Trophoblast cell (in vitro differentiated cells and primary cell): ENCODE results near the gene SPRR2A.
A peak's percentile ranks its signal among the peaks of the same experiment; 100 is the strongest.

Experiments
- DNase-seq, 2 donors: peaks; one replicate each; pipeline ENCODE4 v3.0.0-alpha.2; 2016
- H2AFZ ChIP-seq: 2 replicates; pipeline ENCODE4 v1.6.1; 2013; ENCODE audit warnings: low read length, moderate library complexity, mild to moderate bottlenecking; ENCODE audit not compliant: insufficient read depth, poor library complexity
- H2AK5ac ChIP-seq: 2 replicates; pipeline ENCODE4 v1.6.1; 2013; ENCODE audit warnings: mild to moderate bottlenecking, low read length
- H2BK120ac ChIP-seq: 2 replicates; pipeline ENCODE4 v1.6.1; 2013; ENCODE audit warnings: low read length, mild to moderate bottlenecking, moderate library complexity; ENCODE audit not compliant: insufficient read depth, poor library complexity
- H2BK12ac ChIP-seq: 2 replicates; pipeline ENCODE4 v1.6.1; 2013; ENCODE audit warnings: mild to moderate bottlenecking, low read length, moderate library complexity
- H2BK5ac ChIP-seq: 2 replicates; pipeline ENCODE4 v1.6.1; 2013; ENCODE audit warnings: low read length, low read depth, moderate library complexity, mild to moderate bottlenecking; ENCODE audit not compliant: poor library complexity
- H3K14ac ChIP-seq: 2 replicates; pipeline ENCODE4 v1.6.1; 2013; ENCODE audit warnings: mild to moderate bottlenecking, low read length
- H3K18ac ChIP-seq: 2 replicates; pipeline ENCODE4 v1.6.1; 2013; ENCODE audit warnings: mild to moderate bottlenecking, low read length
- H3K23ac ChIP-seq: 2 replicates; pipeline ENCODE4 v1.6.1; 2013; ENCODE audit warnings: low read length
- H3K27ac ChIP-seq: 2 replicates; pipeline ENCODE4 v1.5.1; 2013; ENCODE audit warnings: low read depth, mild to moderate bottlenecking, inconsistent platforms, low read length, moderate library complexity
- H3K27me3 ChIP-seq: 2 replicates; pipeline ENCODE4 v1.6.1; 2013; ENCODE audit warnings: inconsistent platforms, mild to moderate bottlenecking, low read length, moderate library complexity; ENCODE audit not compliant: insufficient read depth
- H3K36me3 ChIP-seq, 2 experiments: 1 replicate in 1 of 2; 2 replicates in 1 of 2; pipeline ENCODE4 v1.6.1; 2013; ENCODE audit warnings: low read length in 2 of 2, mild to moderate bottlenecking in 2 of 2, moderate library complexity in 1 of 2; ENCODE audit not compliant: insufficient read depth in 2 of 2, control insufficient read depth in 1 of 2
- H3K4ac ChIP-seq: 2 replicates; pipeline ENCODE4 v1.6.1; 2013; ENCODE audit warnings: low read depth, mild to moderate bottlenecking, low read length, moderate library complexity
- H3K4me1 ChIP-seq, 2 experiments: 1 replicate in 1 of 2; 2 replicates in 1 of 2; pipeline ENCODE4 v1.6.1; 2013; ENCODE audit warnings: low read length in 2 of 2, mild to moderate bottlenecking in 2 of 2, moderate library complexity in 1 of 2; ENCODE audit not compliant: insufficient read depth in 2 of 2, control insufficient read depth in 1 of 2
- H3K4me2 ChIP-seq: 2 replicates; pipeline ENCODE4 v1.6.1; 2013; ENCODE audit warnings: inconsistent platforms, mild to moderate bottlenecking, low read length, moderate library complexity
- H3K4me3 ChIP-seq: 2 replicates; pipeline ENCODE4 v1.5.1; 2013; ENCODE audit warnings: mild to moderate bottlenecking, low read depth, low read length, inconsistent platforms
- H3K79me1 ChIP-seq: one replicate; pipeline ENCODE4 v1.6.1; 2013; ENCODE audit warnings: low read length
- H3K79me2 ChIP-seq: 2 replicates; pipeline ENCODE4 v1.6.1; 2013; ENCODE audit warnings: low read length, mild to moderate bottlenecking; ENCODE audit not compliant: control insufficient read depth, insufficient read depth, poor library complexity
- H3K9ac ChIP-seq: 2 replicates; pipeline ENCODE4 v1.6.1; 2013; ENCODE audit warnings: mild to moderate bottlenecking, low read length
- H3K9me3 ChIP-seq: 2 replicates; pipeline ENCODE4 v1.6.1; 2013; ENCODE audit warnings: low read depth, mild to moderate bottlenecking, control low read depth, inconsistent platforms, low read length; ENCODE audit not compliant: insufficient read depth
- H4K12ac ChIP-seq: 2 replicates; pipeline ENCODE4 v1.6.1; 2013; ENCODE audit warnings: low read depth, mild to moderate bottlenecking, low read length, moderate library complexity
- H4K8ac ChIP-seq: 2 replicates; pipeline ENCODE4 v1.6.1; 2013; ENCODE audit warnings: low read depth, mild to moderate bottlenecking, low read length, moderate library complexity
- H4K91ac ChIP-seq: one replicate; pipeline ENCODE4 v1.6.1; 2013; ENCODE audit warnings: low read depth, mild to moderate bottlenecking, low read length, moderate library complexity
- WGBS: extraction: QIAGEN DNeasy Blood & Tissue Kit; methylation state at CpG from one replicate; pipeline ENCODE4 v1.1.7; 2013; ENCODE audit warnings: missing lambda C conversion rate; ENCODE audit not compliant: insufficient read length, insufficient coverage; ENCODE audit errors: extremely low coverage; 5-methylcytosine and 5-hydroxymethylcytosine counted together

The SPRR2A gene

GRCh38 chr1:153032677-153033308 lies 24.5 kb downstream of the SPRR2A start:
- Histone ChIP-seq H3K18ac (no peak overlapping the region), H2BK120ac (no peak overlapping the region), H2AFZ (no peak overlapping the region), H3K9ac (no peak overlapping the region), H2BK5ac (no peak overlapping the region), H3K79me1 (no peaks in the 10 kb centered on the region), H4K8ac (no peak overlapping the region), H3K4ac (no peak overlapping the region), H3K27ac (no peak overlapping the region), H3K79me2 (no peaks in the 10 kb centered on the region), H3K4me2 (no peak overlapping the region), H3K9me3 (no peaks in the 10 kb centered on the region), H3K4me1 (no peaks in the 10 kb centered on the region), H4K91ac (no peak overlapping the region), H2AK5ac (no peak overlapping the region), H3K14ac (no peak overlapping the region), H3K23ac (no peak overlapping the region), H3K27me3 (no peaks in the 10 kb centered on the region), H3K36me3 (no peaks in the 10 kb centered on the region), H3K4me3 (no peak overlapping the region), H2BK12ac (no peak overlapping the region), H4K12ac (no peak overlapping the region)
- no CpG with 5 or more reads among the region's 3 CpGs for WGBS
- DNase-seq = peak; percentile 66 to 80

GRCh38 chr1:153032073-153032472 lies 25.2 kb downstream of the SPRR2A start:
- H3K4ac ChIP-seq = no peak overlapping the region
- no peak overlapping the region for H2BK5ac ChIP-seq
- no peak overlapping the region for H3K14ac ChIP-seq
- no peaks in the 10 kb centered on the region for H3K36me3 ChIP-seq
- H3K27me3 ChIP-seq = no peaks in the 10 kb centered on the region
- no peak overlapping the region for H4K8ac ChIP-seq
- H4K91ac ChIP-seq = no peak overlapping the region
- H2BK12ac ChIP-seq = peak overlapping the region; percentile 44
- no peak overlapping the region for H3K27ac ChIP-seq
- no peak for DNase-seq
- no peaks in the 10 kb centered on the region for H3K9me3 ChIP-seq
- H3K9ac ChIP-seq = no peak overlapping the region
- no peaks in the 10 kb centered on the region for H3K4me1 ChIP-seq
- H3K4me2 ChIP-seq = no peak overlapping the region
- no peak overlapping the region for H3K4me3 ChIP-seq
- H3K79me1 ChIP-seq = no peaks in the 10 kb centered on the region
- no peak overlapping the region for H3K23ac ChIP-seq
- H2AK5ac ChIP-seq = no peak overlapping the region
- H3K18ac ChIP-seq = no peak overlapping the region
- no peak overlapping the region for H2AFZ ChIP-seq
- H2BK120ac ChIP-seq = no peak overlapping the region
- H3K79me2 ChIP-seq = no peaks in the 10 kb centered on the region
- H4K12ac ChIP-seq = no peak overlapping the region

GRCh38 chr1:153030895-153031294 lies 26.4 kb downstream of the SPRR2A start, which contains the start of gene SPRR1B:
Gene SPRR1B, plus strand, starts transcription at chr1:153031203. Its CDS starts 1,143 bp downstream, at chr1:153032346.
- H4K8ac ChIP-seq = no peak within 1 kb of the TSS
- H4K12ac ChIP-seq = no peak within 1 kb of the TSS
- H3K23ac ChIP-seq = no peak within 1 kb of the TSS
- no peak within 1 kb of the TSS for H3K14ac ChIP-seq
- no peak within 1 kb of the TSS for H3K4ac ChIP-seq
- H3K9me3 ChIP-seq = no peaks in the 10 kb centered on the region
- no peak within 1 kb of the TSS for H2AFZ ChIP-seq
- no peak within 1 kb of the TSS for H2BK120ac ChIP-seq
- H3K27me3 ChIP-seq = no peaks in the 10 kb centered on the region
- H4K91ac ChIP-seq = no peak within 1 kb of the TSS
- H3K9ac ChIP-seq = no peak within 1 kb of the TSS
- no peak within 1 kb of the TSS for H3K4me2 ChIP-seq
- no peak within 1 kb of the TSS for H3K27ac ChIP-seq
- H2BK5ac ChIP-seq = no peak within 1 kb of the TSS
- peak in 1 of 2 donors; percentile 24 for DNase-seq
- no peaks in the 10 kb centered on the region for H3K36me3 ChIP-seq
- H3K18ac ChIP-seq = no peak within 1 kb of the TSS
- H3K4me1 ChIP-seq = no peaks in the 10 kb centered on the region
- no peaks in the 10 kb centered on the region for H3K79me1 ChIP-seq
- no peak within 1 kb of the TSS for H2AK5ac ChIP-seq
- H3K4me3 ChIP-seq = no peak within 1 kb of the TSS
- no peaks in the 10 kb centered on the region for H3K79me2 ChIP-seq
- no peak within 1 kb of the TSS for H2BK12ac ChIP-seq

- H3K4me1 ChIP-seq = no peaks in the 10 kb centered on the region
- H3K36me3 ChIP-seq = no peaks in the 10 kb centered on the region
- no peak for DNase-seq
- no peaks in the 10 kb centered on the region for H3K9me3 ChIP-seq
- no peak overlapping the region for H4K12ac ChIP-seq
- no peak overlapping the region for H3K27ac ChIP-seq
- H2BK120ac ChIP-seq = no peak overlapping the region
- H3K4me2 ChIP-seq = no peak overlapping the region
- H3K4me3 ChIP-seq = no peak overlapping the region
- no peak overlapping the region for H2BK12ac ChIP-seq
- no peak overlapping the region for H3K9ac ChIP-seq
- no peak overlapping the region for H2AK5ac ChIP-seq
- no peak overlapping the region for H2AFZ ChIP-seq
- no peak overlapping the region for H3K23ac ChIP-seq
- WGBS = no CpG with 5 or more reads among the region's 1 CpG
- H3K27me3 ChIP-seq = no peaks in the 10 kb centered on the region
- no peaks in the 10 kb centered on the region for H3K79me1 ChIP-seq
- no peaks in the 10 kb centered on the region for H3K79me2 ChIP-seq
- H4K91ac ChIP-seq = no peak overlapping the region
- no peak overlapping the region for H2BK5ac ChIP-seq
- no peak overlapping the region for H3K4ac ChIP-seq
- no peak overlapping the region for H3K18ac ChIP-seq
- H3K14ac ChIP-seq = no peak overlapping the region
- H4K8ac ChIP-seq = no peak overlapping the region
Observed at GRCh38 chr1:153028766-153029165, 28.5 kb downstream of the SPRR2A start.
